GM23248 (cell line): ENCODE measurements around the gene TOR3A.

Source experiments
- EZH2 ChIP-seq: fragments of 200-600 bp; sonication (generic); IDR thresholded peaks from 2 replicates; pipeline ENCODE4 v1.6.1; 2018; ENCODE audit warnings: antibody characterized with exemption, mild to moderate bottlenecking; ENCODE audit not compliant: insufficient read depth, poor library complexity, severe bottlenecking
- EZH2phosphoT487 ChIP-seq: fragments of 200-600 bp; sonication (generic); IDR thresholded peaks from 2 replicates; pipeline ENCODE4 v1.6.1; 2018; ENCODE audit warnings: antibody characterized with exemption, moderate library complexity, mild to moderate bottlenecking, low read depth; ENCODE audit not compliant: insufficient read depth

DNA sequence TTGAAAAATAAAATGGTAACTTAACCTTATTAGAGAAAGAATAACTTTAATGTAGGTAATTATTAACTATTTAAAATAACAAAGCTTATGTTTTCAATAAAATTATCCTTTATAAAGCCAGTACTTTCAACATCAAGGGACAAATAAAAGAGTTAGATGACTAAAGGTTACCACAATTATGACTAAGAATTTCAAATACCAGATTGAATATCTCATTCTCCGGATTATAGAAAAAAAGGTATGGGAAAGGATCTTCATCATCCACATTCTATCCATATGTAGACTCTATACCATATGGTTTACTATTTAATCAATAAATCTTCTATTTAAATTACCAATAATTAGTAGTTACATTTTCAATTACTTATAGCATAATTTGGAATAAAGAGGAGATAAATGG is 62.8 kb downstream of the TOR3A start:
- TF ChIP-seq EZH2 (no peak), EZH2phosphoT487 (no peak)
